Heart left ventricle (tissue), 16 donors: ENCODE results near the gene GNG7. TPM values are rescaled to one million over a fixed set of nuclear protein-coding genes. Genes with fewer than 3 reads are reported as not detected.
"Not testable (repeated sequence)": the region's sequence is repeated elsewhere in the genome, so short reads cannot be mapped to it uniquely, and the experiment has no call there.

Experiments used
- ATAC-seq, 4 donors: fragments of 200-7000 bp; cut with Tn5 transposase; one replicate each; pipeline ENCODE4 v1.9.1; 2020 to 2022; ENCODE audit warnings: moderate library complexity in 4 of 4, mild to moderate bottlenecking in 3 of 4, moderate number of reproducible peaks in 1 of 4
- DNase-seq, 5 donors: peaks; one replicate each; pipeline ENCODE4 v3.0.0-alpha.2; 2020
- H3K27ac ChIP-seq, 12 donors: fragments of 200-600 bp; sonication (generic) in 4 of 12; one replicate each; pipeline versions ENCODE4 v1.5.0 to v1.8.0; 2016 to 2022; ENCODE audit warnings: mild to moderate bottlenecking in 2 of 12
- H3K27me3 ChIP-seq, 9 donors: fragments of 200-600 bp; sonication (generic) in 2 of 9; one replicate each; pipeline versions ENCODE4 v1.5.1 to v1.8.0; 2016 to 2022; ENCODE audit warnings: mild to moderate bottlenecking in 3 of 9
- H3K36me3 ChIP-seq, 9 donors: fragments of 200-600 bp; sonication (generic) in 2 of 9; one replicate each; pipeline versions ENCODE4 v1.5.0 to v1.8.0; 2018 to 2022; ENCODE audit warnings: mild to moderate bottlenecking in 2 of 9
- H3K4me1 ChIP-seq, 12 donors: fragments of 200-600 bp; sonication (generic) in 4 of 12; one replicate each; pipeline versions ENCODE4 v1.5.0 to v1.8.0; 2016 to 2022; ENCODE audit warnings: mild to moderate bottlenecking in 3 of 12
- H3K4me3 ChIP-seq, 12 donors: fragments of 200-600 bp; sonication (generic) in 4 of 12; one replicate each; pipeline versions ENCODE4 v1.5.0 to v1.8.0; 2017 to 2022; ENCODE audit warnings: mild to moderate bottlenecking in 9 of 12, moderate library complexity in 4 of 12
- H3K9me3 ChIP-seq, 12 donors: fragments of 200-600 bp; sonication (generic) in 4 of 12; one replicate each; pipeline versions ENCODE4 v1.5.0 to v1.8.0; 2016 to 2022; ENCODE audit warnings: mild to moderate bottlenecking in 1 of 12
- CTCF ChIP-seq, 12 donors: fragments of 200-600 bp; sonication (generic) in 4 of 12; IDR thresholded peaks; one replicate each; pipeline versions ENCODE4 v1.5.0 to v1.8.0; 2018 to 2022; ENCODE audit warnings: antibody characterized with exemption in 12 of 12, mild to moderate bottlenecking in 5 of 12
- POLR2A ChIP-seq, 2 donors: fragments of 450-650 bp; IDR thresholded peaks; one replicate each; pipeline ENCODE4 v1.6.1; 2017; ENCODE audit warnings: antibody characterized with exemption in 2 of 2, mild to moderate bottlenecking in 2 of 2, moderate library complexity in 2 of 2
- WGBS, 4 donors: extraction: QIAGEN DNeasy Blood & Tissue Kit in 2 of 4; methylation state at CpG; one replicate each; pipeline versions ENCODE4 v1.1.5 to v1.1.7; 2013 to 2018; 5-methylcytosine and 5-hydroxymethylcytosine counted together
- intact Hi-C, 10 donors: fragments of 100-400 bp; cut with DNase I; formaldehyde crosslinking; loops; one replicate each; pipeline versions ENCODE4 v1.11.1 to v1.14.2; 2022
- polyA plus RNA-seq, 2 donors: library from polyadenylated mRNA; stranded (reverse); fragments of 200-250 nt; gene quantifications; one replicate each; pipeline ENCODE4 v1.2.3, GENCODE V29; 2013
- total RNA-seq, 9 donors: library from RNA; depleted of rRNA in 2 of 9; stranded (reverse); fragments of >200 nt in 2 of 9; fragmentation: NEBNext Ultra II Directional in 3 of 9; extraction: Animal tissue kit (Norgen Biotek cat#: 25700) in 3 of 9; gene quantifications; one replicate each; pipeline versions ENCODE4 v1.1.0 to v1.2.4, GENCODE V29; 2016 to 2023
- donor health status: ischemic (EF 13 %, LVEDD 7.1; RV severe dilation, severe dysfunction).
- donor health status: healthy with polysubstance abuse.
- donor health status: DM: no; HTN: yes; CAD: no.
- donor health status: DM: no; HTN: no; CAD: no.
- donor health status: ischemic (EF 25% LVEDD 6.9; RV normal size, moderate dysfunction).
- donor health status: ischemic (EF 25% LVEDD 5.7; RV mildly dilated, moderate dysfunction).
- donor health status: healthy.
- donor health status: DM: yes; HTN: yes; CAD: no.
- donor health status: ischemic (EF 35%, LVEDD 5.7; RV mildly dilated, moderate dysfunction).
- donor health status: nonischemic (EF 11% LVEDD 7.7; RV severe dilation, severe dysfunction).
- donor health status: DM: yes; HTN: yes; CAD: no.
- donor health status: PGD.
- donor health status: ischemic (EF 29% LVEDD 5.4; RV normal size, mild dysfunction).
- donor health status: nonischemic (EF 23%, LVEDD 6.1; RV moderate dilation, normal function).

The GNG7 gene
- total and polyA plus RNA-seq, 11 donors: 11.7 to 46.4 (median 24.0) TPM

- peaks cover 0 to 40% (median 10%) of the 10 kb centered on the region in 12 donors for H3K4me1 ChIP-seq
- peak overlapping the region in 7 of 12 donors; percentile 77 to 89 (median 85) for H3K27ac ChIP-seq
- peaks cover 0 to 7% (median 0%) of the 10 kb centered on the region in 12 donors for H3K9me3 ChIP-seq
- WGBS, 4 donors: 66 to 73% (median 70%) methylated on average over 34 of the region's 34 CpGs
- ATAC-seq (no peak), DNase-seq (peak in 1 of 5 donors; percentile 38)
- peak in 4 of 12 donors; percentile 4 to 34 (median 12) for TF ChIP-seq CTCF (IDR thresholded peaks at IDR 0.05)
- no peak for TF ChIP-seq POLR2A (IDR thresholded peaks at IDR 0.05)
- no peaks in the 10 kb centered on the region for H3K27me3 ChIP-seq
- intact Hi-C loops: loop anchor here (1.0 to 10.0 kb wide), 8 partner anchors 32 to 457 kb away; partner anchors contain the start of gene AP3D1 (in 1 of the 10)
- no peaks in the 10 kb centered on the region for H3K36me3 ChIP-seq
- H3K4me3 ChIP-seq: peak overlapping the region in 2 of 12 donors; percentile 55 to 59
These were observed 90.7 kb downstream of the GNG7 start for GRCh38 chr19:2611483-2612464.

GRCh38 chr19:2610637-2611482 is 91.6 kb downstream of the GNG7 start:
- Histone ChIP-seq H3K27me3 (no peaks in the 10 kb centered on the region), H3K9me3 (peaks cover 0 to 7% (median 0%) of the 10 kb centered on the region in 12 donors), H3K27ac (peak overlapping the region; percentile 73 to 90 (median 82)), H3K4me3 (peak overlapping the region in 11 of 12 donors; percentile 28 to 59 (median 52)), H3K4me1 (peaks cover 0 to 32% (median 11%) of the 10 kb centered on the region in 12 donors), H3K36me3 (no peaks in the 10 kb centered on the region)
- 10 to 16% (median 13%) methylated on average over 25 to 46 of the region's 46 CpGs for WGBS, 4 donors
- ATAC-seq: peak; percentile 87 to 95 (median 92)
- intact Hi-C loops: loop anchor here (1.0 to 10.0 kb wide), 8 partner anchors 32 to 456 kb away; partner anchors contain the start of gene AP3D1 (in 1 of the 10)
- DNase-seq: peak; percentile 91 to 97 (median 94)
- TF ChIP-seq POLR2A (IDR thresholded peaks at IDR 0.05) (peak in 1 of 2 donors; percentile 61), CTCF (IDR thresholded peaks at IDR 0.05) (peak; percentile 96 to 100 (median 98))

- WGBS, 4 donors: 78 to 87% (median 82%) methylated on average over 19 to 20 of the region's 20 CpGs
- H3K27me3 ChIP-seq: no peaks in the 10 kb centered on the region
- TF ChIP-seq CTCF (IDR thresholded peaks at IDR 0.05) (no peak), POLR2A (IDR thresholded peaks at IDR 0.05) (no peak)
- ATAC-seq (no peak), DNase-seq (peak in 1 of 5 donors; percentile 28)
- H3K9me3 ChIP-seq: peaks cover 0 to 6% (median 0%) of the 10 kb centered on the region in 12 donors
- peak overlapping the region in 1 of 12 donors; percentile 89 for H3K27ac ChIP-seq
- H3K36me3 ChIP-seq: no peaks in the 10 kb centered on the region
- H3K4me3 ChIP-seq: no peak overlapping the region
- intact Hi-C loops: loop anchor here in 8 of 10 donors (2.0 to 10.0 kb wide), 4 partner anchors 32 to 455 kb away; partner anchors contain the start of gene AP3D1 (in 1 of the 8)
- H3K4me1 ChIP-seq: peaks cover 0 to 29% (median 11%) of the 10 kb centered on the region in 12 donors
These were observed 92.9 kb downstream of the GNG7 start for GRCh38 chr19:2609389-2610116.

GRCh38 chr19:2609034-2609388 is 93.5 kb downstream of the GNG7 start:
- H3K9me3 ChIP-seq, DNase-seq, H3K36me3 ChIP-seq, intact Hi-C loops, ATAC-seq, H3K4me3 ChIP-seq, H3K27me3 ChIP-seq: not testable (repeated sequence)
- 91 to 93% (median 92%) methylated on average over 7 of the region's 7 CpGs for WGBS, 4 donors
- peaks cover 0 to 25% (median 9%) of the 10 kb centered on the region in 12 donors for H3K4me1 ChIP-seq
- peak overlapping the region in 1 of 12 donors; percentile 89 for H3K27ac ChIP-seq
